Measurements from ENCODE around the gene ZDHHC14.
A peak's percentile ranks its signal among the peaks of the same experiment; 100 is the strongest.
"Not testable (repeated sequence)": the region's sequence is repeated elsewhere in the genome, so short reads cannot be mapped to it uniquely, and the experiment has no call there.

ZDHHC14 gene

DNA sequence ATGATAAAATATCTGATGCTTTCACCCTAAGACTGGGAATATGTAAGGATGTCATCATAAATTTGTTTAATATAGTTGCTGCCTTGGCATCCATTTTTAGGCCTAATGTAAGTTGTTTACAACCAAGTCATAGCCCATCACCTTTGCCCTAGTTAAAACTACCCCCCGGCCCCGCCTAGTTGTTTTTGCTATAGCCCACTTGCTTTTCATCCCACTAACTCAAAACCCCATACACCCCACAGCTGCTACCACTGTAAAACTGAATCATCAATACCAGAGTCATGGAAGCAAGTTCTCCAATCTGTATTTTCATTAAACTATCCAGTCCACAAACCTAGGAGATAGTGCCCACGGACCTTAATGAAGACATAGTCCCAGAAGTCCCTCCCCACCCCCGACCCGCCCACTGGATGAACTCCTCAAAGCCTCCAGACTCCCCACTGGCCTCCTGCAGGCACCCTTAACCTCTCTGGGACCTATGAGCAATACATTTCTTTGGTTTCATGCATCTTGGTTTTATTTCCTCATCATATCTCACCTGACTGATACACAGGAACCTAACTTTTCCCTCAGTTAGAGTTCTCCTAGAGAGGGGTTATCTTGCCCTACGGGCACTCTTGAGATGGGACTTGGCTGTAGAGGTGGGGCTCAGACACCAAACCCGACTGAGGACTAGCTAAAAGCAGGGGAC, 12.5 kb upstream of the ZDHHC14 start:
- Mint-ChIP-seq H3K27ac (no peak overlapping the region), H3K4me1 (peaks cover 13 to 23% of the 10 kb centered on the region in 2 donors), H3K27me3 (peaks cover 16 to 24% of the 10 kb centered on the region in 2 donors), H3K9me3 (peaks cover 0 to 4% of the 10 kb centered on the region in 2 donors), H3K4me3 (no peak overlapping the region), H3K36me3 (no peaks in the 10 kb centered on the region)
- peak; percentile 44 to 58 for ATAC-seq (replicated peaks)
- DNase-seq = no peak

DNA sequence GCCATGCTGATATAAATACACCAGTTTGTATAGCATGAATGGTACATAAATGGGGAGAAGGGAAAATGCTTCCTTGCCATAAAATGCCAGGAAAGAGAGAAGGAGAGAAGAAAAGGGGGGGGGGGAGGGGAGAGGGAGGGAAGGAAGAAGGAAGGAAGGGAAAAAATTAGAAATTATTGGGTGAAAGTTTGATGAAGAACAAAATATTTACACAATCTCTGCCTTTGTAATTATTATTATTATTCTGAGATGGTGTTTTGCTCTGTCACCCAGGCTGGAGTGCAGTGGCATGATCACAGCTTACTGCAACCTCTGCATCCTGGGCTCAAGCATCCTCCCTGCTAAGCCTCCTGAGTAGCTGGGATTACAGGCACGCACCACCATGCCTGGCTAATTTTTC, 10.2 kb upstream of the ZDHHC14 start:
- DNase-seq (no peak), ATAC-seq (replicated peaks) (no peak)
- H3K4me1 Mint-ChIP-seq = peaks cover 13 to 23% of the 10 kb centered on the region in 2 donors
- no peaks in the 10 kb centered on the region for H3K36me3 Mint-ChIP-seq
- no peak overlapping the region for H3K4me3 Mint-ChIP-seq
- H3K27me3 Mint-ChIP-seq = peaks cover 21 to 25% of the 10 kb centered on the region in 2 donors
- H3K27ac Mint-ChIP-seq = no peak overlapping the region
- H3K9me3 Mint-ChIP-seq = peaks cover 0 to 4% of the 10 kb centered on the region in 2 donors

DNA sequence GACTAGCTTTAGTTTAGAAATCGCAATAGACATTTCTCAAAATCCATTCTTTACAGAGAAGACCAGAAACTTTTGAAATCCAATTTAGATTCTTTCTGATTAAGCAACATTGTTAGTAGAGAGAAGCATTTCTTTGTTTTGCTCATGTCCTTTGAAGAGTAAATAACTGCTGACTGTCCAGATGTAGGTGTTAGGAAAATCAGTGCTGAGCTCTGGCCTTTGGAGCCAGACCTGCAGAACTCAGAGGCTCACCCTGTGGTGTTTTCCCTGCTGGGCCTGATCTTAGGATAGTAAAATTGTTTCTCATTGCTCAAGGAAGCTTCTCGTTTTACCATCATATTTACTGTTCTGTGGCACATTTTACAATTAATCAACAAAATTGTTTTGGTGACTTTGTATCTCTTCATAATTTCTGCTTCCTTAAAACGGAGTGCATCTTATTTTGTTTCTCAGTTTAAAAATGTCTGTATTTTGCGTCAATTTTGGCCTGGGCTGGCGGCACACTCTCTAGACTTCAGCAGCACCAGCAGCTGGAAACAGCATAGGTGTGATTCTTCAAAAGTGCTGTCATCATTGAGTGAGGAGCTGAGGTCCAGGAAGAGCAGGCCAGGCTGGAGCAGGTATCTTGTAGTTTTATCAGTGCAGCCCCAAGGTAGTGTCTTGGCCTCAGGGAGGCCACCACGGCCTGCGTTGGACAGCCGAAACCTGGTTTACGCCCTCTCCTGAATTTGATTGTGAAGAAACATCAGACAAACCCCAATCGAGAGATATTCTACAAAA, 8.3 kb upstream of the ZDHHC14 start:
- H3K36me3 Mint-ChIP-seq = peaks cover 2 to 9% of the 10 kb centered on the region in 2 donors
- peaks cover 22 to 31% of the 10 kb centered on the region in 2 donors for H3K27me3 Mint-ChIP-seq
- peak overlapping the region; percentile 14 for H3K27ac Mint-ChIP-seq
- no peak overlapping the region for H3K4me3 Mint-ChIP-seq
- H3K4me1 Mint-ChIP-seq = peaks cover 22 to 35% of the 10 kb centered on the region in 2 donors
- peaks cover 0 to 4% of the 10 kb centered on the region in 2 donors for H3K9me3 Mint-ChIP-seq
- ATAC-seq (replicated peaks) (no peak), DNase-seq (no peak)

DNA sequence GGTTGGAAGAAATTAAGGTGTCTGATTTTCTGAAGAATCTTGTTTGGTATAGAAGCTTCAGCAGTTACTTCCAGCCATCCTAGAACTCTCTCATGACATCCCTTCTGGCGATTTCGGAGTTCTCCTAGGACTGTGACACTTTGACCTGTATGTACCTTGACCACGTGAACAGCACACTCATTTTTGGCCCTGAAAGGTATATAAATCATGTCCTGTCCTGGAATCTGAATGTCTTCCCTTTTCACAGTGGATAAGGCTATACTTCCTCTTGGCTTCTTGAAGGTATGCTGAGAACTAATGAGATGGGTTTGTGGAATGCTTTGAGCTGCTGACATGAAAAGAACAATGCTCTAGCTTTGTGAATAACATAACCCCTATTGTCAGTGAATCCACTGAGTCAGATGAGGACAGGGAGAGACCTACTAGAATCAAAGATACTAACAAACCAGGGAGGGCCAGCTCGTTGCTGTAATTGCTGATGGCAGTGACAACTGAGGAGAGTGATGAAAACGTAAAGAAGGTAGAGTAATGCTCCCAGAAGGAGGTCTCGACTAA, 6.0 kb upstream of the ZDHHC14 start:
- ATAC-seq (replicated peaks) (no peak), DNase-seq (no peak)
- peaks cover 15 to 23% of the 10 kb centered on the region in 2 donors for H3K4me1 Mint-ChIP-seq
- no peak overlapping the region for H3K27ac Mint-ChIP-seq
- no peak overlapping the region for H3K4me3 Mint-ChIP-seq
- H3K36me3 Mint-ChIP-seq = peaks cover 2 to 10% of the 10 kb centered on the region in 2 donors
- peaks cover 22 to 30% of the 10 kb centered on the region in 2 donors for H3K27me3 Mint-ChIP-seq
- H3K9me3 Mint-ChIP-seq = no peaks in the 10 kb centered on the region

DNA sequence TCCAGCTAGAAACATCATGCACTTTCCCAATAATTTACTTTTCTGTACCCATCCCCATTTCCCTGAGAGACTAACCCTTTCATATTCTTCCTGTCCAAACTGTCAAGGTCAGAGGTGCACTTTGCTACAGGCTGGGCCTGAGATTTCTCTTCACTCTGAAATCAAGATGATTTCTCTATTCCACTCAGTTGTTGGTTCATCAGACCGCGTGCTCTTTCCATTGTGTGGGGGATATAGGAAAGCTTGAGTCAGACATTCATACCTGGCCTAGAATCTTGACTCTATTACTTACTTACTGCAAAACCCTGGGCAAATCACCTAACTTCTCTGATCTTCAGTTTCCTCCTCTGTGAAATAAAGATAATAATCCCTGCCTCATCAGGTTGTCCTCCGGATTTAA, 4.7 kb upstream of the ZDHHC14 start:
- ATAC-seq (replicated peaks) = no peak
- Mint-ChIP-seq H3K9me3 (no peaks in the 10 kb centered on the region), H3K4me1 (peaks cover 14 to 19% of the 10 kb centered on the region in 2 donors), H3K27me3 (peaks cover 22 to 29% of the 10 kb centered on the region in 2 donors), H3K36me3 (peaks cover 2 to 10% of the 10 kb centered on the region in 2 donors), H3K4me3 (no peak overlapping the region), H3K27ac (no peak overlapping the region)
- no peak for DNase-seq

DNA sequence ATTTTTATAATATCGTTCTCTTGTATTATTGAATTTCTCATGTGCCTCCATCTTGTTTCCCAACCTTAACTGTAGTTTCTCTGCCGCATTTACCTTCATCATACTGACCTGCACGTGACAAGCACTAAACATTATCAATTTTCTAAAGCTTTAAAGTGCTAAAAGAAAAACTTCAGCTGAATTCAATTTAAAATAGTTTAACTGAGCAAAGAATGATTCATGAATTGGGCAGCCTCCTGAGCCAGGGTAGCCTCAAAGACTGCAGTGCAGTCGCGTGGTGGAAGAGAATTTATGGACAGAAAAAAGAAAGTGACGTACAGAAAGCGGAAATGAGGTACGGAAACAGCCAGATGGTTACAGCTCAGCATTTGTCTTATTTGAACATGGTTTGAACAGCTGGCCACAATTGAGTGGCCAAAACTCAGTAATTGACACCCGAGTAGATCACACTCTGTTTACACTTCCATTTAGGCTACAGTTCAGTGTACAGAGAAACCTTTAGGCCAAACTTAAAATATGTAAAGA, 4.2 kb upstream of the ZDHHC14 start:
- Mint-ChIP-seq H3K36me3 (peaks cover 2 to 10% of the 10 kb centered on the region in 2 donors), H3K27ac (peak overlapping the region; percentile 10), H3K4me3 (no peak overlapping the region), H3K27me3 (peaks cover 22 to 29% of the 10 kb centered on the region in 2 donors), H3K9me3 (no peaks in the 10 kb centered on the region), H3K4me1 (peaks cover 14 to 19% of the 10 kb centered on the region in 2 donors)
- DNase-seq (no peak), ATAC-seq (replicated peaks) (no peak)

DNA sequence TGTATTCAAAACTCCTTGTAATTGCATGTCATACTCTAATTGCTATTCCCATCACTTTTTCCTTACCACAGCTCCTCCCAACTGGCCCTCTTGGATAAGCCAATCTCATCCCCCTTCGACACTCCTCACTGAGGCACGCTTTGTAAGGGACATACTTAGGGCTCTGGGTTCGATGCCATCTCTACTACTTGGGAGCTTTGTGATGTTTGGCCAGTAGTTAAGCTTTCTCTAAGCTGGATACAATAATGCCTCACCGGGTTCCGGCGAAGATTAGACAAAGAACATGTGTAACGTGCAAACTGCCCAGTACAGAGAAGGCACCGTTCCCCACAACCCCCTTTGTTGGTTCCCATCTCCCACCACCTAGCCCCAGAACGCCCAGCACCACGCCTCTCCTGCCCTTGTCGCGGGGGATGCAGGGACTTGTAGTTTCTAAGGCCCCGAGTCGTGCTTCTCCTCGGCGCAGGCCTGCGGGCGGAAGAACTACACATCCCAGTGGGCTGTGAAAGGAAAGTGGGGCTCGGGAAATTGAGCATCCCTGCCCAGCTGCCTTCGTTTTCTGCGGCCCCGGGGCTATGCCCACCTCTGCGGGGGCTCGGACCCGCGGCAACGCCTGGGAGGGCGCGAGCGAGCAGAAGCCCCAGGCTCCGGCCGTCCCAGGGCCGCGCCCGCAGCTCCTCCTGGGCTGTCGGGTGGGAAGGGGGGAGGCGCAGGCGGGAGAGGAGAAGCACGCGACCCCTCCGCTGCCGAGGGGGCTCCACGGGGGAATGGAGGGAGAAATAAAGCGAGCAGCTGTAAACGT, 1.1 kb upstream of the ZDHHC14 start:
- Mint-ChIP-seq H3K27ac (peak overlapping the region; percentile 79), H3K27me3 (peaks cover 16 to 23% of the 10 kb centered on the region in 2 donors)

DNA sequence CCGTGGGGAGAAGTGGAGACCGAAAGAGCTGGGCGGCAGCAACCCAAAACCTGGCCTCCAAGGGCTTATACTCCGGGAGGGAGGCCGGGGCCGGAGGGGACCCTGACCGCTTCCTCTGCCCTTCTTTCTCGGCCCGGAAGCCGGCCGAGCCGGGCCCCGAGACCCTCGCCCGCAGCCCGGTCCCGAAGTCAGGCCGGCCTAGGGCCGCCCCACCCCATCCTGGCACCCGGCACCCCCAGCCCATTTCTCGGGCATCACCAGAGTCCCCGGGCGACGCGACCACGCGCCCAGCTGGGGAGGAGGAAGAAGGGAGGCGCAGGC, 572 bp upstream of the ZDHHC14 start:
- Mint-ChIP-seq H3K4me1 (peaks cover 30 to 49% of the 10 kb centered on the region in 2 donors), H3K4me3 (peak overlapping the region; percentile 77), H3K36me3 (peaks cover 22 to 29% of the 10 kb centered on the region in 2 donors), H3K27me3 (peaks cover 11 to 18% of the 10 kb centered on the region in 2 donors), H3K9me3 (no peaks in the 10 kb centered on the region), H3K27ac (peak overlapping the region; percentile 79)
- ATAC-seq (replicated peaks) = peak; percentile 24 to 28
- no peak for DNase-seq

More for the DNA sequence above, 1.1 kb upstream of the ZDHHC14 start:
- Mint-ChIP-seq H3K4me3 (peak overlapping the region; percentile 77), H3K4me1 (peaks cover 28 to 43% of the 10 kb centered on the region in 2 donors), H3K36me3 (peaks cover 18 to 27% of the 10 kb centered on the region in 2 donors), H3K9me3 (no peaks in the 10 kb centered on the region)
- ATAC-seq (replicated peaks) (peak; percentile 81 to 83), DNase-seq (peak; percentile 85)

DNA sequence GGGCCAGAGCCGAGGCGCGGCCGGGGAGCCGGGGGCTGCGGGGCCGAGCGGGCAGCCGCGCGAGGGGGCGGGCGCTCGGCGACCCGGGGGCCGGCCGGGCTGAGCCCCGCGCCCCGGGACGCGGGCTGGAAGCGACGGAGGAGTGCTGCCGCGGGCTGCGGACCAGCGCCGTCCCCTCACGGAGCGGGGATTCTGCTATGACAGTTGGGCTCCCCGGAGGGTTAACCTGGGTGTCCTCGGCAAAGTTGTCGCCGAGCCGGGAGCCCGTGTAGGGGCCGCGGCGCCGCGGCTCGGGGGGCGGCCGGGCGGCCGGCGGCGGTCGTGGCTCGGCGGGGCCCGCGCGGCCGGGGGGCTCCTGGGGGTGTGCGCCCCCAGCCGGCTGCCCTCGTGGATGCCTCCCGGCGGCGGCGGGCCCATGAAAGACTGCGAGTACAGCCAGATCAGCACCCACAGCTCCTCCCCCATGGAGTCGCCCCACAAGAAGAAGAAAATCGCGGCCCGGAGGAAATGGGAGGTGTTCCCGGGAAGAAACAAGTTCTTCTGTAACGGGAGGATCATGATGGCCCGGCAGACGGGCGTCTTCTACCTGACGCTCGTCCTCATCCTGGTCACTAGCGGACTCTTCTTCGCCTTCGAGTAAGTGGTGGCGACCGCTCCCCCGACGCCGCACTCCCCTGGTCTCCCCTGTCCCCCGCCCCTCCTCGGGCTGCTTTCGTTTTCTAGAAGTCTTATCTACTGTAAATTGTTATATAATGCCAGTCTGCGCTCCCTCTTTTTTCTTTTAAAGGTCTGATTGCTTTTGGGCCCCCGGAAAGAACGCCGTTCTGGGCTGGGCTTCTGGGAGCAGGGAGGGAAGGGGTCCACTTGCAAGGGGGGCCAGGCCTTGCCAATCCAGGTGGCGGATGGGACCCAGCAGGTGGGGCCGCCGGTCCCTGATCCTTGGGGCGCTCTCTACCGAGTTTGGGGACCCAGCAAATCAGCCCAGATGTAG, 936 bp downstream of the ZDHHC14 start:
- H3K36me3 Mint-ChIP-seq = peaks cover 24 to 29% of the 10 kb centered on the region in 2 donors
- peak overlapping the region; percentile 90 for H3K27ac Mint-ChIP-seq
- peaks cover 26 to 42% of the 10 kb centered on the region in 2 donors for H3K4me1 Mint-ChIP-seq
- no peaks in the 10 kb centered on the region for H3K9me3 Mint-ChIP-seq
- ATAC-seq (replicated peaks) = peak; percentile 21 to 28
- peaks cover 5 to 10% of the 10 kb centered on the region in 2 donors for H3K27me3 Mint-ChIP-seq
- peak overlapping the region; percentile 89 to 91 for H3K4me3 Mint-ChIP-seq
- peak; percentile 33 for DNase-seq

DNA sequence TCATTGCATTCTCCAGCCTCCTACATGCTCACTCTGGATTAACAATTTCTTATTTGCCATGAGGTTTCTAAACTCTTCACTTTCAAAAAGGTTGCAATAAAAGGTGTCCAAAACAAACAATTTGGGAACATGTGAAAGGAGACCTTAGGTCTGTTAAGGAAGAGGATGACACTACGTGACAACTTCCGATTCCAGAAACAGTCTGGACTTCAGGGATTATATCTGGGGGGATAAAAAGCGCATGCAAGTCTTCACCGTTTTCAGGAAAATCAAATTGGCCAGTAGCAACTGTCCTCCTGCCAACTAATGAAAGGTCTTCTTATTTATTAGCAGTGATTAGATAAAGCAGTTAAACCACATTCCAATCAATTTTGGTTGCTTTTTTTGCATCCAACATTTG, 1.8 kb downstream of the ZDHHC14 start:
- H3K4me3 Mint-ChIP-seq = peak overlapping the region; percentile 89 to 91
- peaks cover 25 to 42% of the 10 kb centered on the region in 2 donors for H3K4me1 Mint-ChIP-seq
- no peak for ATAC-seq (replicated peaks)
- H3K27ac Mint-ChIP-seq = peak overlapping the region; percentile 62
- H3K9me3 Mint-ChIP-seq = no peaks in the 10 kb centered on the region
- DNase-seq = no peak
- peaks cover 5% of the 10 kb centered on the region in 2 donors for H3K27me3 Mint-ChIP-seq
- H3K36me3 Mint-ChIP-seq = peaks cover 31% of the 10 kb centered on the region in 2 donors

DNA sequence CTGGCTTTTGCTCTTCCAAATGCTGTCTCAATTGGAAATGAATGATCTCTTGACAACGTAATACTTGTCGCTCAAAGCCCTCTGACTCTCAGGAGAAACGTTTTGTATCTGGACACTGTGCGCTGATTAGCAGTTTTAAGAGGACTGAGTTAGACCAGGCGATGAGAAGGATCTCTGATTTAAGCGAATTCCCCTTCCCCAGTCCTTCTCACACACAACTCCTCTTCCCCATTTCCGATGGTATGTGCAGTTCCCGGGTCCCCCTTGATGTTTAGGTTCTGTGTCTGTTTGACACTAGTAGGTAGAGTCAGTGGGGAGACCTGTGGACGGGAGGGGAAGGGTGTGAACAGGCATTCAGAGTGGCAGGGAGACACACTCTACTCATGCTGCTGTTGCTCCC, 2.5 kb downstream of the ZDHHC14 start:
- ATAC-seq (replicated peaks) (no peak), DNase-seq (no peak)
- H3K36me3 Mint-ChIP-seq = peaks cover 35% of the 10 kb centered on the region in 2 donors
- H3K4me3 Mint-ChIP-seq = peak overlapping the region; percentile 89 to 91
- no peaks in the 10 kb centered on the region for H3K9me3 Mint-ChIP-seq
- H3K4me1 Mint-ChIP-seq = peaks cover 25 to 46% of the 10 kb centered on the region in 2 donors
- peaks cover 4 to 5% of the 10 kb centered on the region in 2 donors for H3K27me3 Mint-ChIP-seq
- H3K27ac Mint-ChIP-seq = peak overlapping the region; percentile 43

DNA sequence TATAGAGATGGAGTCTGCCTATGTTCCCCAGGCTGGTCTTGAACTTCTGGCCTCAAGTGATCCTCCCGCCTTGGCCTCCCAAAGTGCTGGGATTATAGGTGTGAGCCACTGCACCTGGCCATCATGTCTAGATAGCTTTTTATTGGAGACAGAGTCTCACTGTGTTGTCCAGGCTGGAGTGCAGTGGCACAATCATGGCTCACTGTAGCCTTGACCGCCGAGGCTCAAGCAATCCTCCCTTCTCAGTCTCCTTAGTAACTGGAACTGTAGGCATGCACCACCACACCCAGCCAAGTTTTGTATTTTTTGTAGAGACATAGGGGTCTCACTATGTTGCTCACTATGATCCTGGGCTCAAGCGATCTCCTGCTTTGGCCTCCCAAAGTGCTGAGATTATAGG, 4.0 kb downstream of the ZDHHC14 start:
- not testable (repeated sequence) for DNase-seq, H3K9me3 Mint-ChIP-seq
- H3K36me3 Mint-ChIP-seq = peaks cover 44 to 47% of the 10 kb centered on the region in 2 donors

DNA sequence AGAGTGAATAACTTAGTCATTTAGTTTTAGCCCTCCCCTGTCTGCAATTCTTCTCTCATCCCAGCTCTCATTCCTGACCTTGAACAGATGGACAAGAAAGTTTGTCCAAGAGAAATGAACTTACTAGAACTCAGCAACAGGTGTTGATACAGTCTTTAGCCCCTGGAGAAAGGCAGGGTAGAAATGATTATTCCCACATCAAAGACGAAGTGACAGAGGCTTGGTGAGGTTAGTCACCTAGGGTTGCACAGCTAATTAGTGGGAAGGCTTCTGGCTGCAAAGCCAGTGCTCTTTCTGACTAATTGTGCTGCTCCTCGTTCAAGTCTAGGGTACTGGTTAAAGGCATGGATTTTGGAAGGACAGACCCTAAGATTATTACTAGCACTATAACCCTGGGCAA, 4.5 kb downstream of the ZDHHC14 start:
- no peak overlapping the region for H3K4me3 Mint-ChIP-seq
- ATAC-seq (replicated peaks) (no peak), DNase-seq (no peak)
- H3K36me3 Mint-ChIP-seq = peaks cover 49 to 52% of the 10 kb centered on the region in 2 donors
- H3K9me3 Mint-ChIP-seq = peaks cover 5 to 6% of the 10 kb centered on the region in 2 donors
- peaks cover 22 to 41% of the 10 kb centered on the region in 2 donors for H3K4me1 Mint-ChIP-seq
- no peak overlapping the region for H3K27ac Mint-ChIP-seq
- peaks cover 4 to 5% of the 10 kb centered on the region in 2 donors for H3K27me3 Mint-ChIP-seq

More for the DNA sequence above, 4.0 kb downstream of the ZDHHC14 start:
- peaks cover 22 to 42% of the 10 kb centered on the region in 2 donors for H3K4me1 Mint-ChIP-seq
- H3K4me3 Mint-ChIP-seq; ATAC-seq (replicated peaks); H3K27me3 Mint-ChIP-seq; H3K27ac Mint-ChIP-seq: not testable (repeated sequence)

All from stimulated activated naive B cell treated with anti-CD40 and anti-IgM and Interleukin-4, amounts not matched to agents 10 μg/mL and 1 μg/mL and 100 μg/mL, for 72 hours (primary cell).